Fibroblast of pulmonary artery (primary cell): ENCODE measurements around the gene PARD3.

Experiments
- DNase-seq: peaks from one replicate; pipeline ENCODE4 v3.0.0-alpha.2; 2010; ENCODE audit warnings: low read depth
- H3K4me3 ChIP-seq: replicated peaks from 2 replicates; pipeline ENCODE4 v1.5.1; 2011; ENCODE audit warnings: low read depth, mild to moderate bottlenecking, control low read depth, low read length, moderate library complexity
- CTCF ChIP-seq: IDR thresholded peaks from 2 replicates; pipeline ENCODE4 v1.5.1; 2011; ENCODE audit warnings: mild to moderate bottlenecking, control low read depth, low read length, inconsistent platforms; ENCODE audit errors: missing control alignments

PARD3 gene

GRCh38 chr10:34193931-34194626 is 621.0 kb downstream of the PARD3 start:
- TF ChIP-seq CTCF = no peak
- no peak overlapping the region for H3K4me3 ChIP-seq
- peak; percentile 13 for DNase-seq

- no peak for TF ChIP-seq CTCF
- no peak overlapping the region for H3K4me3 ChIP-seq
- no peak for DNase-seq
These were observed 622.5 kb downstream of the PARD3 start for GRCh38 chr10:34192646-34193045.

- DNase-seq = no peak
- no peak overlapping the region for H3K4me3 ChIP-seq
- no peak for TF ChIP-seq CTCF
These were observed 623.7 kb downstream of the PARD3 start for GRCh38 chr10:34191406-34191805.

DNA sequence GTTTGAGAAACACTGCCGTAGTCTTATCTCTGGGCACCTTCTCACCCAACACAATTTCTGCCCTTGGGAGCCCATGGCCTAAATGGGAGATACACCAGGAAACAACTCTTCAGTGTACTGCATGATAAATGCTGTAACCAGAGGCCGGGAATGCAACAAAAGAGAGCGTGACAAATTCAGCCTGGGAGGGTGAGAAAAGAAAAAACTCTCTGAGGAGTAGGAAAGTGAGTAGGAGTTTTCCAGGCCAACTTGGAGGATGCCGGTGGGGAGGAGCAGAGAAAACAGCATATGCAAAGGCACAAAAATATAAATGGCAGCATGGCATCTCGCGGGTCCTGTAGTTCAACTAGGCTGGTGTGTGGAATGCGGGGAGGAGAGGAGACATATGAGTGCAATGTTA is 624.5 kb downstream of the PARD3 start:
- H3K4me3 ChIP-seq = no peak overlapping the region
- DNase-seq = no peak
- TF ChIP-seq CTCF = no peak

- TF ChIP-seq CTCF = no peak
- DNase-seq = no peak
These were observed 625.3 kb downstream of the PARD3 start for GRCh38 chr10:34189830-34190229.

GRCh38 chr10:34188221-34188620 is 626.9 kb downstream of the PARD3 start:
- TF ChIP-seq CTCF = no peak
- H3K4me3 ChIP-seq = no peak overlapping the region
- no peak for DNase-seq

More at GRCh38 chr10:34189830-34190229, 625.3 kb downstream of the PARD3 start:
- H3K4me3 ChIP-seq = no peak overlapping the region

GRCh38 chr10:34187201-34187600 is 627.9 kb downstream of the PARD3 start:
- peak; percentile 33 for DNase-seq
- H3K4me3 ChIP-seq = no peak overlapping the region
- TF ChIP-seq CTCF = no peak
